K562 (cell line): ENCODE data around the gene EIF3J. TPM values are rescaled to one million over a fixed set of nuclear protein-coding genes. Genes with fewer than 3 reads are reported as not detected.

Source experiments
- BACH1 ChIP-seq: fragments of 200-800 bp; sonication (Bioruptor generic); IDR thresholded peaks from 2 replicates; pipeline ENCODE4 v1.6.1; 2016; ENCODE audit warnings: missing genetic modification characterization, missing compliant biosample characterization
- CEBPG ChIP-seq, 3 experiments: fragments of 200-800 bp in 1 of 3; sonication (Bioruptor generic) in 1 of 3; sonication (generic) in 1 of 3; formaldehyde crosslinking in 1 of 3; IDR thresholded peaks in 2 of 3; conservative IDR thresholded peaks in 1 of 3; 2 replicates each; pipeline versions ENCODE4 v1.6.1 to v1.8.0; 2016 to 2022; ENCODE audit warnings: missing compliant biosample characterization in 2 of 3, missing genetic modification characterization in 2 of 3, mild to moderate bottlenecking in 1 of 3, missing genetic modification reagents in 1 of 3
- HDGF ChIP-seq: fragments of 450-650 bp; IDR thresholded peaks from 2 replicates; pipeline ENCODE4 v1.6.1; 2016
- L3MBTL2 ChIP-seq: fragments of 450-650 bp; IDR thresholded peaks from 2 replicates; pipeline ENCODE4 v1.6.1; 2016; ENCODE audit warnings: mild to moderate bottlenecking, moderate library complexity
- MECOM ChIP-seq: fragments of 250-450 bp; sonication (Bioruptor Pico); IDR thresholded peaks from 2 replicates; pipeline ENCODE4 v1.8.0; 2022; ENCODE audit warnings: inconsistent platforms
- SFPQ ChIP-seq: fragments of 200-400 bp; formaldehyde crosslinking; IDR thresholded peaks from 2 replicates; pipeline ENCODE4 v1.6.1; 2017; ENCODE audit warnings: mild to moderate bottlenecking, low read depth, low read length, moderate library complexity
- SIX5 ChIP-seq, 2 experiments: IDR thresholded peaks; 2 replicates each; pipeline ENCODE4 v1.6.1; 2011; ENCODE audit warnings: low read length in 2 of 2, borderline replicate concordance in 1 of 2, low read depth in 1 of 2, mild to moderate bottlenecking in 1 of 2, moderate library complexity in 1 of 2; ENCODE audit not compliant: insufficient read depth in 1 of 2
- SLC30A9 ChIP-seq: fragments of 250-450 bp; sonication (Bioruptor Pico); IDR thresholded peaks from 2 replicates; pipeline ENCODE4 v1.8.0; 2022; ENCODE audit warnings: mild to moderate bottlenecking, moderate library complexity
- TCF3 ChIP-seq: sonication (generic); formaldehyde crosslinking; IDR thresholded peaks from 2 replicates; pipeline ENCODE4 v1.4.0; 2020; ENCODE audit warnings: mild to moderate bottlenecking, missing genetic modification reagents
- TCF7 ChIP-seq: sonication (generic); IDR thresholded peaks from 2 replicates; pipeline ENCODE4 v1.6.1; 2016; ENCODE audit warnings: antibody characterized with exemption, borderline replicate concordance
- THAP12 ChIP-seq: fragments of 250-450 bp; sonication (Bioruptor Pico); IDR thresholded peaks from 2 replicates; pipeline ENCODE4 v1.9.0; 2021; ENCODE audit warnings: mild to moderate bottlenecking, inconsistent platforms
- ZNF23 ChIP-seq: fragments of 250-450 bp; sonication (Bioruptor Pico); IDR thresholded peaks from 2 replicates; pipeline ENCODE4 v1.4.0; 2020; ENCODE audit warnings: mild to moderate bottlenecking
- ZNF589 ChIP-seq: fragments of 200-800 bp; sonication (Bioruptor generic); IDR thresholded peaks from 2 replicates; pipeline ENCODE4 v1.6.1; 2016; ENCODE audit warnings: low read depth, missing genetic modification characterization, missing compliant biosample characterization
- ZSCAN29 ChIP-seq: fragments of 450-650 bp; IDR thresholded peaks from 2 replicates; pipeline ENCODE4 v1.6.1; 2017
- polyA plus RNA-seq, 8 experiments: library from polyadenylated mRNA; depleted of rRNA in 4 of 8; stranded (reverse) in 5 of 8; unstranded in 3 of 8; fragments of >200 nt; fragmentation: Nextera tagmentation in 2 of 8; fragmentation: Illumina TruSeq in 1 of 8; extraction: Ambion mirVana in 2 of 8; extraction: Trizol in 1 of 8; gene quantifications; 2 replicates each; pipeline versions ENCODE4 v1.2.1 to v1.2.3, GENCODE V29; 2011 to 2014; ENCODE audit warnings: inconsistent platforms in 1 of 8, missing spikeins in 1 of 8
- total RNA-seq, 7 experiments: library from RNA; depleted of rRNA in 6 of 7; stranded (reverse); fragments of >200 nt in 6 of 7; fragmentation: Illumina TruSeq in 2 of 7; extraction: Trizol in 2 of 7; gene quantifications; 2 replicates each; pipeline versions ENCODE4 v1.2.1 to v1.2.3, GENCODE V29; 2011 to 2021; ENCODE audit warnings: low replicate concordance in 1 of 7
- TF ChIP-seq, protein P1 (sequence below): fragments of 250-450 bp; sonication (Bioruptor Pico); IDR thresholded peaks from 2 replicates; pipeline ENCODE4 v1.4.0; 2020; ENCODE audit warnings: mild to moderate bottlenecking, moderate library complexity
- TF ChIP-seq, protein P2 (sequence below): fragments of 450-650 bp; IDR thresholded peaks from 2 replicates; pipeline ENCODE4 v1.7.0; 2016; ENCODE audit warnings: borderline replicate concordance

The EIF3J gene
- total and polyA plus RNA-seq, 9 of the 15 experiments (the other 6 are each of a cell fraction or from before 2014, with no cell fraction given), result 44.2 to 217 (median 151) TPM

- TF ChIP-seq SFPQ (no peak), HDGF (no peak), CEBPG (CRISPR knock-in tag; IDR thresholded peaks at IDR 0.05) (no peak), CEBPG (tag; conservative IDR thresholded peaks at IDR 0.05 in 1 of 2, IDR thresholded peaks at IDR 0.05 in 1 of 2) (no peak), L3MBTL2 (peak; percentile 93), MECOM (CRISPR knock-in tag) (no peak), TCF3 (CRISPR knock-in tag) (peak; percentile 29), SLC30A9 (CRISPR knock-in tag) (no peak), TCF7 (no peak), THAP12 (CRISPR knock-in tag) (peak; percentile 93), ZSCAN29 (no peak), ZNF589 (CRISPR knock-in tag) (no peak), BACH1 (tag) (no peak), ZNF23 (no peak), SIX5 (IDR thresholded peaks at IDR 0.05; ENCODE audit: borderline replicate concordance in 1 of 2, insufficient read depth in 1 of 2, low read depth in 1 of 2, low read length in 2 of 2) (no peak; a peak in 1 of 4 replicates)
- TF ChIP-seq, protein P1, sequence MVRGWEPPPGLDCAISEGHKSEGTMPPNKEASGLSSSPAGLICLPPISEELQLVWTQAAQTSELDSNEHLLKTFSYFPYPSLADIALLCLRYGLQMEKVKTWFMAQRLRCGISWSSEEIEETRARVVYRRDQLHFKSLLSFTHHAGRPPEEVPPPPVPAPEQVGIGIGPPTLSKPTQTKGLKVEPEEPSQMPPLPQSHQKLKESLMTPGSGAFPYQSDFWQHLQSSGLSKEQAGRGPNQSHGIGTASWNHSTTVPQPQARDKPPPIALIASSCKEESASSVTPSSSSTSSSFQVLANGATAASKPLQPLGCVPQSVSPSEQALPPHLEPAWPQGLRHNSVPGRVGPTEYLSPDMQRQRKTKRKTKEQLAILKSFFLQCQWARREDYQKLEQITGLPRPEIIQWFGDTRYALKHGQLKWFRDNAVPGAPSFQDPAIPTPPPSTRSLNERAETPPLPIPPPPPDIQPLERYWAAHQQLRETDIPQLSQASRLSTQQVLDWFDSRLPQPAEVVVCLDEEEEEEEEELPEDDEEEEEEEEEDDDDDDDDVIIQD (CRISPR knock-in tag), result no peak
- TF ChIP-seq, protein P2, sequence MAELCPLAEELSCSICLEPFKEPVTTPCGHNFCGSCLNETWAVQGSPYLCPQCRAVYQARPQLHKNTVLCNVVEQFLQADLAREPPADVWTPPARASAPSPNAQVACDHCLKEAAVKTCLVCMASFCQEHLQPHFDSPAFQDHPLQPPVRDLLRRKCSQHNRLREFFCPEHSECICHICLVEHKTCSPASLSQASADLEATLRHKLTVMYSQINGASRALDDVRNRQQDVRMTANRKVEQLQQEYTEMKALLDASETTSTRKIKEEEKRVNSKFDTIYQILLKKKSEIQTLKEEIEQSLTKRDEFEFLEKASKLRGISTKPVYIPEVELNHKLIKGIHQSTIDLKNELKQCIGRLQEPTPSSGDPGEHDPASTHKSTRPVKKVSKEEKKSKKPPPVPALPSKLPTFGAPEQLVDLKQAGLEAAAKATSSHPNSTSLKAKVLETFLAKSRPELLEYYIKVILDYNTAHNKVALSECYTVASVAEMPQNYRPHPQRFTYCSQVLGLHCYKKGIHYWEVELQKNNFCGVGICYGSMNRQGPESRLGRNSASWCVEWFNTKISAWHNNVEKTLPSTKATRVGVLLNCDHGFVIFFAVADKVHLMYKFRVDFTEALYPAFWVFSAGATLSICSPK, result no peak
Observed at GRCh38 chr15:44536302-44536961, 515 bp upstream of the EIF3J start (continued).
